Epithelial cell of umbilical artery (primary cell): Measurements from ENCODE around the gene CCDC192. TPM values are rescaled to one million over a fixed set of nuclear protein-coding genes. Genes with fewer than 3 reads are reported as not detected.

ENCODE experiments used
- total RNA-seq: library from RNA; depleted of rRNA; stranded (reverse); fragments of >200 nt; gene quantifications from 2 replicates; pipeline ENCODE4 v1.2.3, GENCODE V29; 2014

Gene CCDC192
- not detected in 2 replicates for total RNA-seq

GRCh38 chr5:127702926-127703561, at the start of gene CCDC192:
TSS of gene CCDC192 (plus strand) at chr5:127703391. CDS start at chr5:127703446, 55 bp downstream.

Other genes starting within 250 kb of the CCDC192 start
- 26.4 and 38.3 TPM in 2 replicates for gene PRRC1, start 185.8 kb upstream of the CCDC192 start, total RNA-seq
- gene CTXN3, start 54.3 kb upstream of the CCDC192 start, total RNA-seq = under 0.01 TPM in 1 of 2 replicates, not detected in the other